HCT116 (cell line): ENCODE results near the gene HYI. TPM values are rescaled to one million over a fixed set of nuclear protein-coding genes. Genes with fewer than 3 reads are reported as not detected.

ENCODE experiments used
- ATAC-seq: fragments of 200-7000 bp; cut with Tn5 transposase; 2 replicates; pipeline ENCODE4 v1.9.1; 2020; ENCODE audit warnings: mild to moderate bottlenecking, moderate library complexity
- BruUV-seq: library from RNA; stranded (reverse); fragments of 400-500 nt; replicated peaks from 2 replicates; lab custom pipeline; 2021; lab: Mats Ljungman, UMichigan
- CTCF ChIA-PET: fragments of 300-600 bp; sonication (Branson Sonifier 250); formaldehyde crosslinking; loops from one replicate; lab custom pipeline; 2021; ENCODE audit warnings: antibody characterized with exemption; lab: Charles Lee
- POLR2A ChIA-PET: fragments of 300-600, 350-600 bp; sonication (Branson Sonifier 250); formaldehyde crosslinking; loops from one replicate; lab custom pipeline; 2021; ENCODE audit warnings: antibody characterized with exemption; lab: Charles Lee
- RAD21 ChIA-PET, 2 experiments: fragments of 300-600 bp; sonication (Branson Sonifier 250); formaldehyde crosslinking; loops; one replicate each; lab custom pipeline; 2023; ENCODE audit warnings: low total read pairs in 2 of 2; ENCODE audit not compliant: uncharacterized antibody in 2 of 2, unreplicated experiment in 2 of 2, low non-redundant PET in 1 of 2; lab: Charles Lee
- DNase-seq: peaks from one replicate; pipeline ENCODE4 v3.0.0-alpha.2; 2010; ENCODE audit warnings: low read depth, low spot score
- H2AFZ ChIP-seq: fragments of 200-600 bp; shearing (Covaris generic), sonication (generic); 2 replicates; pipeline ENCODE4 v1.6.1; 2017; ENCODE audit warnings: low read depth, mixed run types, mixed read lengths, antibody characterized with exemption, low read length; ENCODE audit not compliant: poor library complexity, severe bottlenecking
- H3K27ac ChIP-seq: 2 replicates; pipeline ENCODE4 v1.5.1; 2012; ENCODE audit warnings: low read depth, low read length
- H3K27me3 ChIP-seq: fragments of 200-600 bp; sonication (generic); 2 replicates; pipeline ENCODE4 v1.6.1; 2016; ENCODE audit warnings: mixed run types, low read length, mixed read lengths; ENCODE audit not compliant: insufficient read depth
- H3K36me3 ChIP-seq, 2 experiments: fragments of 200-500 bp in 1 of 2; fragments of 200-600 bp in 1 of 2; sonication (Bioruptor generic) in 1 of 2; sonication (generic) in 1 of 2; 2 replicates each; pipeline versions ENCODE4 v1.5.1 to v1.6.1; 2014 to 2016; ENCODE audit warnings: low read length in 2 of 2, inconsistent platforms in 1 of 2, mixed read lengths in 1 of 2, mixed run types in 1 of 2; ENCODE audit not compliant: insufficient read depth in 2 of 2, control insufficient read depth in 1 of 2
- H3K4me1 ChIP-seq, 2 experiments: fragments of 200-600 bp in 1 of 2; sonication (generic) in 1 of 2; 2 replicates each; pipeline versions ENCODE4 v1.5.1 to v1.6.1; 2012 to 2017; ENCODE audit warnings: low read length in 2 of 2, inconsistent platforms in 1 of 2, mild to moderate bottlenecking in 1 of 2, mixed read lengths in 1 of 2, mixed run types in 1 of 2, moderate library complexity in 1 of 2; ENCODE audit not compliant: insufficient read depth in 2 of 2, control insufficient read depth in 1 of 2
- H3K4me2 ChIP-seq: fragments of 200-600 bp; sonication (generic); 2 replicates; pipeline ENCODE4 v1.6.1; 2017; ENCODE audit warnings: mixed run types, low read length, mixed read lengths
- H3K4me3 ChIP-seq, 2 experiments: fragments of 200-600 bp in 1 of 2; sonication (generic) in 1 of 2; replicated peaks in 1 of 2; 2 replicates each; pipeline ENCODE4 v1.5.1; 2011 to 2016; ENCODE audit warnings: low read length in 2 of 2, control low read depth in 1 of 2, low read depth in 1 of 2, mild to moderate bottlenecking in 1 of 2, mixed read lengths in 1 of 2, mixed run types in 1 of 2
- H3K79me2 ChIP-seq: fragments of 200-600 bp; sonication (generic); 2 replicates; pipeline ENCODE4 v1.6.1; 2017; ENCODE audit warnings: mild to moderate bottlenecking, mixed run types, low read length, moderate library complexity, mixed read lengths; ENCODE audit not compliant: insufficient read depth
- H3K9ac ChIP-seq: fragments of 200-600 bp; sonication (generic); 2 replicates; pipeline ENCODE4 v1.6.1; 2016; ENCODE audit warnings: low read length, mixed read lengths
- H3K9me2 ChIP-seq: fragments of 200-600 bp; sonication (generic), shearing (Covaris generic); 2 replicates; pipeline ENCODE4 v1.6.1; 2017; ENCODE audit warnings: mixed run types, mild to moderate bottlenecking, moderate library complexity; ENCODE audit not compliant: insufficient read depth
- H3K9me3 ChIP-seq, 2 experiments: fragments of 200-500 bp in 1 of 2; fragments of 200-600 bp in 1 of 2; sonication (Bioruptor generic) in 1 of 2; sonication (generic) in 1 of 2; 2 replicates each; pipeline ENCODE4 v1.6.1; 2014 to 2017; ENCODE audit warnings: low read length in 2 of 2, mixed read lengths in 2 of 2, inconsistent platforms in 1 of 2, low read depth in 1 of 2, mild to moderate bottlenecking in 1 of 2, mixed run types in 1 of 2, moderate library complexity in 1 of 2; ENCODE audit not compliant: control insufficient read depth in 1 of 2, insufficient read depth in 1 of 2
- H4K20me1 ChIP-seq: fragments of 200-600 bp; sonication (generic), shearing (Covaris generic); 2 replicates; pipeline ENCODE4 v1.6.1; 2017; ENCODE audit warnings: mixed run types, mild to moderate bottlenecking, moderate library complexity; ENCODE audit not compliant: insufficient read depth
- ATF3 ChIP-seq: IDR thresholded peaks from 2 replicates; pipeline ENCODE4 v1.6.1; 2012
- CEBPB ChIP-seq: IDR thresholded peaks from 2 replicates; pipeline ENCODE4 v1.6.1; 2012; ENCODE audit warnings: low read depth
- EGR1 ChIP-seq: IDR thresholded peaks from 2 replicates; pipeline ENCODE4 v1.6.1; 2012; ENCODE audit warnings: low read depth
- ELF1 ChIP-seq: IDR thresholded peaks from 2 replicates; pipeline ENCODE4 v1.6.1; 2012; ENCODE audit warnings: low read depth, borderline replicate concordance
- EZH2 ChIP-seq: fragments of 200-600 bp; sonication (generic); IDR thresholded peaks from 2 replicates; pipeline ENCODE4 v1.6.1; 2017; ENCODE audit warnings: antibody characterized with exemption, mixed run types
- EZH2phosphoT487 ChIP-seq: fragments of 200-600 bp; IDR thresholded peaks from 2 replicates; pipeline ENCODE4 v1.6.1; 2018; ENCODE audit warnings: antibody characterized with exemption, borderline replicate concordance
- FOSL1 ChIP-seq: IDR thresholded peaks from 2 replicates; pipeline ENCODE4 v1.6.1; 2012; ENCODE audit warnings: low read depth
- MAX ChIP-seq: IDR thresholded peaks from 2 replicates; pipeline ENCODE4 v1.6.1; 2012
- POLR2A ChIP-seq: IDR thresholded peaks from 2 replicates; pipeline ENCODE4 v1.7.0; 2011; ENCODE audit warnings: borderline replicate concordance; ENCODE audit not compliant: insufficient read depth, insufficient read length; ENCODE audit errors: extremely low read depth
- RAD21 ChIP-seq: IDR thresholded peaks from 2 replicates; pipeline ENCODE4 v1.6.1; 2012; ENCODE audit warnings: low read depth, mild to moderate bottlenecking
- SIN3A ChIP-seq: IDR thresholded peaks from 2 replicates; pipeline ENCODE4 v1.6.1; 2012; ENCODE audit warnings: low read depth
- SP1 ChIP-seq: IDR thresholded peaks from 2 replicates; pipeline ENCODE4 v1.6.1; 2012; ENCODE audit warnings: low read depth
- SRF ChIP-seq: IDR thresholded peaks from 2 replicates; pipeline ENCODE4 v1.6.1; 2012; ENCODE audit warnings: low read depth
- ZFX ChIP-seq: fragments of 450-650 bp; IDR thresholded peaks from 2 replicates; pipeline ENCODE4 v1.6.1; 2017
- ZNF274 ChIP-seq: fragments of 200-500 bp; sonication (Bioruptor generic); IDR thresholded peaks from 2 replicates; pipeline ENCODE4 v1.6.1; 2014; ENCODE audit warnings: mild to moderate bottlenecking, low read depth, low read length, inconsistent platforms
- intact Hi-C: fragments of 100-400 bp; cut with micrococcal nuclease; formaldehyde crosslinking; loops from 2 replicates; pipeline ENCODE4 v1.10.0; 2022
- total RNA-seq: library from RNA; stranded (reverse); gene quantifications from one replicate; pipeline ENCODE4 v1.2.1, GENCODE V29; 2021; ENCODE audit not compliant: unreplicated experiment
- TF ChIP-seq, protein P1 (sequence below): IDR thresholded peaks from 2 replicates; pipeline ENCODE4 v1.6.1; 2012; ENCODE audit warnings: low read depth

Gene HYI
- total RNA-seq, 1 experiment from 2014 or later: 13.9 TPM

DNA sequence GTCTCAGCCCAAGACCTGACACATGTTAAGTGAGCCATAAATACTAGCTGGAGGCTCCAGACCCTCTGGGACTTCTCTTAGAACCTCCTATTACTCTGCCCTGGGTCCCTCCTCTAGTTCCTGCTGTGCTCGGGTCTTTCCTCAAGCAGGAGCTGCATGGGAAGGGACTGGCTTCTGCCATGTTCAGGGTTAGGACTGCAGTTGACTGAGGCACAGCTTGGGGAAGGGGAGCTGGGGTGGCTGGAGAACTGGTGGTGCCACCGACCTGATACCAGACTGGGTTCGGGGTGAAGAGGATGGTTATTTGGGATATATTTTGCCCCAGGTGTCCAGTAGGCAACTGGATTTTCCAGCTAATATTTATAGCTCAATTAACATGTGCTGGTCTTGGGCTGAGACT, 15.7 kb downstream of the HYI start:
- TF ChIP-seq MAX (no peak), SRF (no peak), CEBPB (no peak), EGR1 (no peak), EZH2 (no peak), ZFX (no peak), ATF3 (no peak), ELF1 (no peak), EZH2phosphoT487 (no peak), SIN3A (no peak)
- TF ChIP-seq, all 23 proteins: peak for 0
- Histone ChIP-seq H3K4me3 (no peak overlapping the region), H3K79me2 (no peaks in the 10 kb centered on the region), H3K4me1 (no peaks in the 10 kb centered on the region), H3K9me2 (no peaks in the 10 kb centered on the region), H3K27me3 (no peaks in the 10 kb centered on the region), H4K20me1 (no peaks in the 10 kb centered on the region), H2AFZ (no peak overlapping the region), H3K4me2 (no peak overlapping the region), H3K9me3 (no peaks in the 10 kb centered on the region), H3K27ac (no peak overlapping the region), H3K9ac (no peak overlapping the region), H3K36me3 (peaks cover 2 to 9% of the 10 kb centered on the region in 2 experiments; a peak in 2 of 4 replicates)
- ChIA-PET CTCF (no interaction called here), POLR2A (no interaction called here), RAD21 (no interaction called here)
- ATAC-seq (no peak), DNase-seq (no peak)
- no TSS peak for BruUV-seq
- intact Hi-C loops: no loop called here

GRCh38 chr1:43437031-43437973, 16.4 kb downstream of the HYI start:
- no peaks in the 10 kb centered on the region for H4K20me1 ChIP-seq
- no peaks in the 10 kb centered on the region for H3K79me2 ChIP-seq
- no peak overlapping the region for H3K9ac ChIP-seq
- BruUV-seq: no TSS peak
- H3K9me3 ChIP-seq: no peaks in the 10 kb centered on the region
- RAD21 ChIA-PET: no interaction called here
- CTCF ChIA-PET: no interaction called here
- no peak overlapping the region for H2AFZ ChIP-seq
- H3K27ac ChIP-seq: no peak overlapping the region
- no peaks in the 10 kb centered on the region for H3K9me2 ChIP-seq
- H3K36me3 ChIP-seq: peaks cover 2 to 9% of the 10 kb centered on the region in 2 experiments; a peak in 2 of 4 replicates
- intact Hi-C loops: no loop called here
- H3K4me3 ChIP-seq: no peak overlapping the region
- no peak for ATAC-seq
- no peaks in the 10 kb centered on the region for H3K4me1 ChIP-seq
- POLR2A ChIA-PET: no interaction called here
- no peak overlapping the region for H3K4me2 ChIP-seq
- TF ChIP-seq EZH2 (no peak), POLR2A (no peak), CEBPB (no peak), ZNF274 (no peak), SP1 (no peak), FOSL1 (no peak), ELF1 (no peak), SRF (no peak), RAD21 (no peak), EZH2phosphoT487 (no peak)
- TF ChIP-seq, protein P1, sequence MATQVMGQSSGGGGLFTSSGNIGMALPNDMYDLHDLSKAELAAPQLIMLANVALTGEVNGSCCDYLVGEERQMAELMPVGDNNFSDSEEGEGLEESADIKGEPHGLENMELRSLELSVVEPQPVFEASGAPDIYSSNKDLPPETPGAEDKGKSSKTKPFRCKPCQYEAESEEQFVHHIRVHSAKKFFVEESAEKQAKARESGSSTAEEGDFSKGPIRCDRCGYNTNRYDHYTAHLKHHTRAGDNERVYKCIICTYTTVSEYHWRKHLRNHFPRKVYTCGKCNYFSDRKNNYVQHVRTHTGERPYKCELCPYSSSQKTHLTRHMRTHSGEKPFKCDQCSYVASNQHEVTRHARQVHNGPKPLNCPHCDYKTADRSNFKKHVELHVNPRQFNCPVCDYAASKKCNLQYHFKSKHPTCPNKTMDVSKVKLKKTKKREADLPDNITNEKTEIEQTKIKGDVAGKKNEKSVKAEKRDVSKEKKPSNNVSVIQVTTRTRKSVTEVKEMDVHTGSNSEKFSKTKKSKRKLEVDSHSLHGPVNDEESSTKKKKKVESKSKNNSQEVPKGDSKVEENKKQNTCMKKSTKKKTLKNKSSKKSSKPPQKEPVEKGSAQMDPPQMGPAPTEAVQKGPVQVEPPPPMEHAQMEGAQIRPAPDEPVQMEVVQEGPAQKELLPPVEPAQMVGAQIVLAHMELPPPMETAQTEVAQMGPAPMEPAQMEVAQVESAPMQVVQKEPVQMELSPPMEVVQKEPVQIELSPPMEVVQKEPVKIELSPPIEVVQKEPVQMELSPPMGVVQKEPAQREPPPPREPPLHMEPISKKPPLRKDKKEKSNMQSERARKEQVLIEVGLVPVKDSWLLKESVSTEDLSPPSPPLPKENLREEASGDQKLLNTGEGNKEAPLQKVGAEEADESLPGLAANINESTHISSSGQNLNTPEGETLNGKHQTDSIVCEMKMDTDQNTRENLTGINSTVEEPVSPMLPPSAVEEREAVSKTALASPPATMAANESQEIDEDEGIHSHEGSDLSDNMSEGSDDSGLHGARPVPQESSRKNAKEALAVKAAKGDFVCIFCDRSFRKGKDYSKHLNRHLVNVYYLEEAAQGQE: no peak
- no peaks in the 10 kb centered on the region for H3K27me3 ChIP-seq
- no peak for DNase-seq
